K562 (cell line): ENCODE measurements around the gene CDC42BPB. TPM values are rescaled to one million over a fixed set of nuclear protein-coding genes. Genes with fewer than 3 reads are reported as not detected.

Source experiments
- ATAC-seq: fragments of 200-7000 bp; cut with Tn5 transposase; 3 replicates; pipeline ENCODE4 v1.9.1; 2020; ENCODE audit warnings: moderate library complexity
- BruUV-seq: library from RNA; stranded (reverse); fragments of 400-500 nt; replicated peaks from 2 replicates; lab custom pipeline; 2021; lab: Mats Ljungman, UMichigan
- CTCF ChIA-PET: fragments of 300-600 bp; formaldehyde crosslinking; extraction: SDS; loops from one replicate; lab custom pipeline; 2021; ENCODE audit warnings: low intra/inter-chr PET ratio; lab: Yijun Ruan, JAX
- POLR2A ChIA-PET: fragments of 300-600, 350-650 bp; sonication (Branson Sonifier 250); formaldehyde crosslinking; extraction: SDS; loops from one replicate; lab custom pipeline; 2021; ENCODE audit warnings: antibody characterized with exemption, inconsistent platforms; lab: Yijun Ruan, JAX
- DNase-seq, 4 experiments: peaks; one replicate each; pipeline versions ENCODE4 v3.0.0 to v3.0.0-alpha.2; 2011 to 2018; ENCODE audit warnings: low spot score in 3 of 4, mixed read lengths in 3 of 4; ENCODE audit errors: extremely low read depth in 1 of 4
- FAIRE-seq: peaks from 2 replicates; lab custom pipeline; 2011; peaks lifted over from hg19 to GRCh38; lab: Jason Lieb, UNC
- H2AFZ ChIP-seq: 2 replicates; pipeline ENCODE4 v1.6.0; 2011; ENCODE audit warnings: low read depth, low read length, control low read depth, inconsistent platforms
- H3K27ac ChIP-seq: fragments of 200-600 bp; 3 replicates; pipeline ENCODE4 v1.8.0; 2011; ENCODE audit warnings: low read depth, mild to moderate bottlenecking, control low read depth, inconsistent platforms, low read length, moderate library complexity, mixed read lengths; ENCODE audit errors: extremely low read depth
- H3K27me3 ChIP-seq, 2 experiments: fragments of 300-600 bp in 1 of 2; 2 replicates in 1 of 2; 3 replicates in 1 of 2; pipeline versions ENCODE4 v1.6.0 to v1.8.0; 2011; ENCODE audit warnings: inconsistent platforms in 2 of 2, low read length in 2 of 2, mild to moderate bottlenecking in 1 of 2, mixed read lengths in 1 of 2, moderate library complexity in 1 of 2; ENCODE audit not compliant: control insufficient read depth in 2 of 2, insufficient read depth in 2 of 2
- H3K36me3 ChIP-seq: fragments of 300-600 bp; 3 replicates; pipeline ENCODE4 v1.8.0; 2011; ENCODE audit warnings: mild to moderate bottlenecking, low read length, inconsistent platforms; ENCODE audit not compliant: control insufficient read depth, insufficient read depth
- H3K4me1 ChIP-seq, 2 experiments: fragments of 200-600 bp in 1 of 2; replicated peaks in 1 of 2; 2 replicates in 1 of 2; 3 replicates in 1 of 2; pipeline versions ENCODE4 v1.5.1 to v1.8.0; 2011; ENCODE audit warnings: inconsistent platforms in 2 of 2, low read length in 2 of 2, mild to moderate bottlenecking in 1 of 2, mixed read lengths in 1 of 2, moderate library complexity in 1 of 2; ENCODE audit not compliant: control insufficient read depth in 2 of 2, insufficient read depth in 2 of 2
- H3K4me2 ChIP-seq: 2 replicates; pipeline ENCODE4 v1.6.1; 2011; ENCODE audit warnings: low read length, control low read depth, inconsistent platforms, mixed read lengths; ENCODE audit not compliant: insufficient read depth
- H3K4me3 ChIP-seq: fragments of 200-600 bp; sonication (generic), shearing (Covaris generic); 2 replicates; pipeline ENCODE4 v1.5.1; 2016; ENCODE audit warnings: control low read depth, inconsistent platforms
- H3K79me2 ChIP-seq: fragments of 200-600 bp; 3 replicates; pipeline ENCODE4 v1.8.0; 2011; ENCODE audit warnings: low read length, inconsistent platforms; ENCODE audit not compliant: control insufficient read depth, insufficient read depth
- H3K9ac ChIP-seq, 2 experiments: 2 replicates each; pipeline versions ENCODE4 v1.6.0 to v1.6.1; 2011; ENCODE audit warnings: low read depth in 2 of 2, low read length in 2 of 2, control low read depth in 1 of 2, inconsistent platforms in 1 of 2, mild to moderate bottlenecking in 1 of 2, mixed read lengths in 1 of 2; ENCODE audit not compliant: insufficient read depth in 1 of 2
- H3K9me1 ChIP-seq: one replicate; pipeline ENCODE4 v1.6.0; 2011; ENCODE audit warnings: inconsistent platforms, mild to moderate bottlenecking, low read length, moderate library complexity; ENCODE audit not compliant: control insufficient read depth, insufficient read depth
- H3K9me3 ChIP-seq: replicated peaks from 2 replicates; pipeline ENCODE4 v1.5.1; 2011; ENCODE audit warnings: low read depth, low read length, inconsistent platforms; ENCODE audit not compliant: control insufficient read depth, insufficient read depth
- H4K20me1 ChIP-seq: replicated peaks from 2 replicates; pipeline ENCODE4 v1.6.1; 2011; ENCODE audit warnings: low read length, inconsistent platforms, mixed read lengths; ENCODE audit not compliant: control insufficient read depth, insufficient read depth
- ARHGAP35 ChIP-seq: fragments of 450-650 bp; IDR thresholded peaks from 2 replicates; pipeline ENCODE4 v1.6.1; 2018; ENCODE audit not compliant: partially characterized antibody
- BACH1 ChIP-seq: fragments of 200-800 bp; sonication (Bioruptor generic); IDR thresholded peaks from 2 replicates; pipeline ENCODE4 v1.6.1; 2016; ENCODE audit warnings: missing genetic modification characterization, missing compliant biosample characterization
- CBFB ChIP-seq: sonication (generic); formaldehyde crosslinking; IDR thresholded peaks from 2 replicates; pipeline ENCODE4 v1.4.0; 2020; ENCODE audit warnings: mild to moderate bottlenecking, missing genetic modification reagents
- ETV6 ChIP-seq, 3 experiments: fragments of 150-350 bp in 1 of 3; sonication (generic) in 1 of 3; formaldehyde crosslinking in 1 of 3; IDR thresholded peaks; 2 replicates each; pipeline versions ENCODE4 v1.6.1 to v1.8.0; 2014 to 2022; ENCODE audit warnings: borderline replicate concordance in 2 of 3, low read depth in 2 of 3, antibody characterized with exemption in 1 of 3, low read length in 1 of 3, mild to moderate bottlenecking in 1 of 3, missing genetic modification reagents in 1 of 3
- PCBP2 ChIP-seq: fragments of 200-400 bp; formaldehyde crosslinking; IDR thresholded peaks from 2 replicates; pipeline ENCODE4 v1.6.1; 2018; ENCODE audit warnings: low read length, low read depth, mild to moderate bottlenecking, moderate library complexity; ENCODE audit not compliant: poor library complexity, severe bottlenecking
- POLR2A ChIP-seq: fragments of 450-650 bp; conservative IDR thresholded peaks from 2 replicates; pipeline ENCODE4 v1.6.1; 2016
- SMARCA5 ChIP-seq: fragments of 450-650 bp; IDR thresholded peaks from 2 replicates; pipeline ENCODE4 v1.6.1; 2016
- TBL1XR1 ChIP-seq, 2 experiments: IDR thresholded peaks; 2 replicates each; pipeline ENCODE4 v1.6.1; 2012; ENCODE audit warnings: improper control_type of control experiment in 2 of 2, low read length in 2 of 2, mild to moderate bottlenecking in 1 of 2
- TGIF2 ChIP-seq: sonication (generic); formaldehyde crosslinking; IDR thresholded peaks from 2 replicates; pipeline ENCODE4 v1.8.1; 2022; ENCODE audit warnings: mild to moderate bottlenecking, missing genetic modification reagents, moderate library complexity
- XRCC4 ChIP-seq: IDR thresholded peaks from one replicate; pipeline ENCODE4 v1.6.1; 2011; ENCODE audit not compliant: insufficient read depth, insufficient read length; ENCODE audit errors: extremely low read depth
- ZNF174 ChIP-seq: fragments of 250-450 bp; sonication (Bioruptor Pico); IDR thresholded peaks from 2 replicates; pipeline ENCODE4 v1.4.0; 2020; ENCODE audit warnings: mild to moderate bottlenecking
- ZNF197 ChIP-seq: fragments of 200-800 bp; sonication (Bioruptor generic); IDR thresholded peaks from 2 replicates; pipeline ENCODE4 v1.6.1; 2016; ENCODE audit warnings: low read depth, missing genetic modification characterization, missing compliant biosample characterization
- ZNF785 ChIP-seq: fragments of 250-450 bp; sonication (Bioruptor Pico); IDR thresholded peaks from 2 replicates; pipeline ENCODE4 v1.4.0; 2020; ENCODE audit warnings: mild to moderate bottlenecking
- WGBS: fragments of 100-300 bp; shearing (Covaris generic); methylation state at CpG from one replicate; pipeline ENCODE4 v1.1.6; 2016; ENCODE audit warnings: low coverage, mixed read lengths; ENCODE audit not compliant: insufficient coverage; ENCODE audit errors: missing lambda C conversion rate; 5-methylcytosine and 5-hydroxymethylcytosine counted together
- in situ Hi-C: fragments of 300-500 bp; cut with MboI; formaldehyde crosslinking; loops from 4 replicates; pipeline ENCODE4 v1.15.0; 2018; ENCODE audit warnings: inconsistent platforms, mixed read lengths
- intact Hi-C: fragments of 100-400 bp; cut with micrococcal nuclease; formaldehyde crosslinking; loops from 2 replicates; pipeline ENCODE4 v1.14.2; 2022
- polyA plus RNA-seq, 8 experiments: library from polyadenylated mRNA; depleted of rRNA in 4 of 8; stranded (reverse) in 5 of 8; unstranded in 3 of 8; fragments of >200 nt; fragmentation: Nextera tagmentation in 2 of 8; fragmentation: Illumina TruSeq in 1 of 8; extraction: Ambion mirVana in 2 of 8; extraction: Trizol in 1 of 8; gene quantifications; 2 replicates each; pipeline versions ENCODE4 v1.2.1 to v1.2.3, GENCODE V29; 2011 to 2014; ENCODE audit warnings: inconsistent platforms in 1 of 8, missing spikeins in 1 of 8
- total RNA-seq, 7 experiments: library from RNA; depleted of rRNA in 6 of 7; stranded (reverse); fragments of >200 nt in 6 of 7; fragmentation: Illumina TruSeq in 2 of 7; extraction: Trizol in 2 of 7; gene quantifications; 2 replicates each; pipeline versions ENCODE4 v1.2.1 to v1.2.3, GENCODE V29; 2011 to 2021; ENCODE audit warnings: low replicate concordance in 1 of 7
- TF ChIP-seq, protein P1 (sequence below): sonication (generic); formaldehyde crosslinking; IDR thresholded peaks from 2 replicates; pipeline ENCODE4 v1.8.0; 2022; ENCODE audit warnings: missing genetic modification reagents, mild to moderate bottlenecking, borderline replicate concordance
- TF ChIP-seq, protein P2 (sequence below): fragments of 450-650 bp; IDR thresholded peaks from 2 replicates; pipeline ENCODE4 v1.6.1; 2016; ENCODE audit warnings: borderline replicate concordance

CDC42BPB gene
- total and polyA plus RNA-seq, 9 of the 15 experiments (the other 6 are each of a cell fraction or from before 2014, with no cell fraction given) = 0.07 to 24.3 (median 12.6) TPM

DNA sequence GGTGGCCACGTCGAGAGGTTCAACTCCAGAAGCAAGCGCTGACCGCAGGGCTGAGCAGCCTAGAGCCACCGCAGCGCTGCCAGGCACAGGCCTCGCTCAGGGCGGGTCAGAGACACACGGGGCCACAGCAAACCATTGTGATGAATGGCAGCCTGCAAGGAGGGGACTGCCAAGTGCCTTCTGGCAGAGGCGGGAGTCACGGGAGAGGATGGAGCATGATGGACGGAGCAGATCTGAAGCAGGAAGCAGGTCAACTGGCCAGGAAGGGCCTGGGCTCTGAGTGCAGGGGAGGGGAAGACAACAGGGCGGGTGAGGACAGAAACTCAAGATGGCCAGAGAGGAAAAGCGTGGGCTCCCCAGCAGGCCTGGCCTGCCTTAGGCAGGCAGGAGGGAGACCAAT is 49.8 kb downstream of the CDC42BPB start:
- CTCF ChIA-PET = no interaction called here
- no peak overlapping the region for H3K27ac ChIP-seq
- no peaks in the 10 kb centered on the region for H4K20me1 ChIP-seq
- DNase-seq (no peak), FAIRE-seq (no peak), ATAC-seq (no peak)
- H2AFZ ChIP-seq = no peak overlapping the region
- peak overlapping the region in 1 of 2 experiments; percentile 52; a peak in 1 of 4 replicates for H3K9ac ChIP-seq
- in situ Hi-C loops (no loop called here), intact Hi-C loops (no loop called here)
- TF ChIP-seq, protein P1, sequence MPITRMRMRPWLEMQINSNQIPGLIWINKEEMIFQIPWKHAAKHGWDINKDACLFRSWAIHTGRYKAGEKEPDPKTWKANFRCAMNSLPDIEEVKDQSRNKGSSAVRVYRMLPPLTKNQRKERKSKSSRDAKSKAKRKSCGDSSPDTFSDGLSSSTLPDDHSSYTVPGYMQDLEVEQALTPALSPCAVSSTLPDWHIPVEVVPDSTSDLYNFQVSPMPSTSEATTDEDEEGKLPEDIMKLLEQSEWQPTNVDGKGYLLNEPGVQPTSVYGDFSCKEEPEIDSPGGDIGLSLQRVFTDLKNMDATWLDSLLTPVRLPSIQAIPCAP = no peak
- no peak for TF ChIP-seq ARHGAP35
- no peak for TF ChIP-seq TGIF2 (CRISPR knock-in tag)
- TF ChIP-seq ZNF174 (CRISPR knock-in tag) = no peak
- TF ChIP-seq PCBP2 = no peak
- no peak for TF ChIP-seq TBL1XR1 (IDR thresholded peaks at IDR 0.05; ENCODE audit: low read length in 2 of 2)
- no peak for TF ChIP-seq ZNF197 (CRISPR knock-in tag)
- TF ChIP-seq XRCC4 = no peak
- TF ChIP-seq ETV6 (IDR thresholded peaks at IDR 0.05; ENCODE audit: borderline replicate concordance in 1 of 2, low read depth in 2 of 2, low read length in 1 of 2) = no peak
- TF ChIP-seq ETV6 (CRISPR knock-in tag; IDR thresholded peaks at IDR 0.05; ENCODE audit: borderline replicate concordance) = no peak
- no peak for TF ChIP-seq POLR2A
- no peak for TF ChIP-seq SMARCA5
- no peak for TF ChIP-seq BACH1
- TF ChIP-seq CBFB (CRISPR knock-in tag) = no peak
- TF ChIP-seq, protein P2, sequence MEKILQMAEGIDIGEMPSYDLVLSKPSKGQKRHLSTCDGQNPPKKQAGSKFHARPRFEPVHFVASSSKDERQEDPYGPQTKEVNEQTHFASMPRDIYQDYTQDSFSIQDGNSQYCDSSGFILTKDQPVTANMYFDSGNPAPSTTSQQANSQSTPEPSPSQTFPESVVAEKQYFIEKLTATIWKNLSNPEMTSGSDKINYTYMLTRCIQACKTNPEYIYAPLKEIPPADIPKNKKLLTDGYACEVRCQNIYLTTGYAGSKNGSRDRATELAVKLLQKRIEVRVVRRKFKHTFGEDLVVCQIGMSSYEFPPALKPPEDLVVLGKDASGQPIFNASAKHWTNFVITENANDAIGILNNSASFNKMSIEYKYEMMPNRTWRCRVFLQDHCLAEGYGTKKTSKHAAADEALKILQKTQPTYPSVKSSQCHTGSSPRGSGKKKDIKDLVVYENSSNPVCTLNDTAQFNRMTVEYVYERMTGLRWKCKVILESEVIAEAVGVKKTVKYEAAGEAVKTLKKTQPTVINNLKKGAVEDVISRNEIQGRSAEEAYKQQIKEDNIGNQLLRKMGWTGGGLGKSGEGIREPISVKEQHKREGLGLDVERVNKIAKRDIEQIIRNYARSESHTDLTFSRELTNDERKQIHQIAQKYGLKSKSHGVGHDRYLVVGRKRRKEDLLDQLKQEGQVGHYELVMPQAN = no peak
- TF ChIP-seq ZNF785 (CRISPR knock-in tag) = no peak
- H3K4me3 ChIP-seq = no peak overlapping the region
- H3K79me2 ChIP-seq = no peaks in the 10 kb centered on the region
- WGBS = 90% methylated on average over 10 of the region's 14 CpGs
- H3K9me3 ChIP-seq = no peaks in the 10 kb centered on the region
- H3K27me3 ChIP-seq = no peaks in the 10 kb centered on the region
- 0 out of 3 replicates have a peak, but pooled peaks cover 3% of the 10 kb centered on the region for H3K36me3 ChIP-seq
- no TSS peak for BruUV-seq
- no peaks in the 10 kb centered on the region for H3K9me1 ChIP-seq
- no peak overlapping the region for H3K4me2 ChIP-seq
- peaks cover 7 to 19% of the 10 kb centered on the region in 2 experiments; a peak in 4 of 5 replicates for H3K4me1 ChIP-seq
- POLR2A ChIA-PET = interaction anchor here (1.2 kb wide), 1 partner anchor 12 kb away, joined by 3 read pairs; no protein-coding TSS in a partner anchor
